ENCODE measurements around the gene CHP1.
"Not testable (repeated sequence)": the region's sequence is repeated elsewhere in the genome, so short reads cannot be mapped to it uniquely, and the experiment has no call there.

- TF ChIP-seq TCF7 (CRISPR knock-in tag; IDR thresholded peaks at IDR 0.05; ENCODE audit: low read depth); ZNF281 (CRISPR knock-in tag; IDR thresholded peaks at IDR 0.05); CTCF (IDR thresholded peaks at IDR 0.05); ZNF425 (CRISPR knock-in tag; conservative IDR thresholded peaks at IDR 0.05); ETV6 (CRISPR knock-in tag; IDR thresholded peaks at IDR 0.05); USF2 (CRISPR knock-in tag; IDR thresholded peaks at IDR 0.05); JUN (CRISPR knock-in tag; IDR thresholded peaks at IDR 0.05); NFE2L1 (CRISPR knock-in tag; IDR thresholded peaks at IDR 0.05); ATF2 (CRISPR knock-in tag; IDR thresholded peaks at IDR 0.05; ENCODE audit: borderline replicate concordance, low read depth); ZSCAN18 (CRISPR knock-in tag; IDR thresholded peaks at IDR 0.05); E2F1 (CRISPR knock-in tag; IDR thresholded peaks at IDR 0.05); ZNF263 (CRISPR knock-in tag; IDR thresholded peaks at IDR 0.05; ENCODE audit: low read depth); ZNF512 (CRISPR knock-in tag; IDR thresholded peaks at IDR 0.05; ENCODE audit: borderline replicate concordance); ELF4 (CRISPR knock-in tag; IDR thresholded peaks at IDR 0.05; ENCODE audit: low read depth): not testable (repeated sequence)
These were observed 89.8 kb downstream of the CHP1 start for GRCh38 chr15:41320805-41321330.
